OCI-LY3 (cell line): ENCODE measurements around the gene ZNF300.

Source experiments
- H2AFZ ChIP-seq: fragments of 200-600, 300-600 bp; shearing (Covaris generic); 2 replicates; pipeline ENCODE4 v1.6.0; 2014; ENCODE audit warnings: antibody characterized with exemption, low read depth, low read length
- H3K27ac ChIP-seq: fragments of 200-600, 300-600 bp; sonication (generic); 2 replicates; pipeline ENCODE4 v1.5.1; 2014; ENCODE audit warnings: mild to moderate bottlenecking, low read length, moderate library complexity, mixed read lengths
- H3K27me3 ChIP-seq: fragments of 200-600, 300-600 bp; sonication (generic); 2 replicates; pipeline ENCODE4 v1.6.1; 2014; ENCODE audit warnings: low read depth, low read length, mixed read lengths
- H3K36me3 ChIP-seq: fragments of 200-600, 300-600 bp; sonication (generic); replicated peaks from 2 replicates; pipeline ENCODE3; 2014; ENCODE audit warnings: low read depth, low read length, mixed read lengths
- H3K4me1 ChIP-seq: fragments of 300-600, 200-600 bp; sonication (generic); 2 replicates; pipeline ENCODE4 v1.6.1; 2014; ENCODE audit warnings: low read length, mixed read lengths
- H3K4me2 ChIP-seq: fragments of 200-600, 300-600 bp; sonication (generic); 2 replicates; pipeline ENCODE4 v1.6.1; 2014; ENCODE audit warnings: low read length, mixed read lengths
- H3K4me3 ChIP-seq: fragments of 300-600, 200-600 bp; sonication (generic); 2 replicates; pipeline ENCODE4 v1.5.1; 2014; ENCODE audit warnings: antibody characterized with exemption, mild to moderate bottlenecking, low read length, moderate library complexity
- H3K79me2 ChIP-seq: fragments of 300-600, 200-600 bp; shearing (Covaris generic); 2 replicates; pipeline ENCODE4 v1.6.1; 2014; ENCODE audit warnings: mild to moderate bottlenecking, low read length, mixed read lengths
- H3K9ac ChIP-seq: fragments of 300-600, 200-600 bp; shearing (Covaris generic); 2 replicates; pipeline ENCODE4 v1.6.0; 2014; ENCODE audit warnings: mild to moderate bottlenecking, low read length, moderate library complexity
- H3K9me3 ChIP-seq: fragments of 200-600, 300-600 bp; shearing (Covaris generic); 2 replicates; pipeline ENCODE4 v1.6.1; 2014; ENCODE audit warnings: low read length, mixed read lengths; ENCODE audit not compliant: insufficient read depth
- H4K20me1 ChIP-seq: fragments of 200-600, 300-600 bp; sonication (generic); 2 replicates; pipeline ENCODE4 v1.6.1; 2016; ENCODE audit warnings: low read length, mixed read lengths; ENCODE audit not compliant: insufficient read depth
- EZH2phosphoT487 ChIP-seq: fragments of 200-600 bp; shearing (Covaris generic); IDR thresholded peaks from 2 replicates; pipeline ENCODE4 v1.6.1; 2018; ENCODE audit warnings: antibody characterized with exemption, mixed run types, low read depth
- TF ChIP-seq, protein P1 (sequence below): fragments of 200-600, 300-600 bp; sonication (generic); IDR thresholded peaks from 2 replicates; pipeline ENCODE4 v1.5.1; 2014; ENCODE audit warnings: antibody characterized with exemption, low read length, low read depth

Gene ZNF300

GRCh38 chr5:150904479-150905311 lies at the start of gene ZNF300:
Gene ZNF300 (minus strand): TSS chr5:150904980. CDS start chr5:150903155, 1,825 bp downstream.
- Histone ChIP-seq H3K27me3 (no peaks in the 10 kb centered on the region), H3K79me2 (no peaks in the 10 kb centered on the region), H3K4me3 (no peak within 1 kb of the TSS), H2AFZ (no peak within 1 kb of the TSS), H3K4me1 (no peaks in the 10 kb centered on the region), H4K20me1 (no peaks in the 10 kb centered on the region), H3K4me2 (no peak within 1 kb of the TSS), H3K9ac (no peak within 1 kb of the TSS), H3K9me3 (no peaks in the 10 kb centered on the region), H3K36me3 (no peaks in the 10 kb centered on the region), H3K27ac (no peak within 1 kb of the TSS)
- no peak for TF ChIP-seq EZH2phosphoT487
- TF ChIP-seq, protein P1, sequence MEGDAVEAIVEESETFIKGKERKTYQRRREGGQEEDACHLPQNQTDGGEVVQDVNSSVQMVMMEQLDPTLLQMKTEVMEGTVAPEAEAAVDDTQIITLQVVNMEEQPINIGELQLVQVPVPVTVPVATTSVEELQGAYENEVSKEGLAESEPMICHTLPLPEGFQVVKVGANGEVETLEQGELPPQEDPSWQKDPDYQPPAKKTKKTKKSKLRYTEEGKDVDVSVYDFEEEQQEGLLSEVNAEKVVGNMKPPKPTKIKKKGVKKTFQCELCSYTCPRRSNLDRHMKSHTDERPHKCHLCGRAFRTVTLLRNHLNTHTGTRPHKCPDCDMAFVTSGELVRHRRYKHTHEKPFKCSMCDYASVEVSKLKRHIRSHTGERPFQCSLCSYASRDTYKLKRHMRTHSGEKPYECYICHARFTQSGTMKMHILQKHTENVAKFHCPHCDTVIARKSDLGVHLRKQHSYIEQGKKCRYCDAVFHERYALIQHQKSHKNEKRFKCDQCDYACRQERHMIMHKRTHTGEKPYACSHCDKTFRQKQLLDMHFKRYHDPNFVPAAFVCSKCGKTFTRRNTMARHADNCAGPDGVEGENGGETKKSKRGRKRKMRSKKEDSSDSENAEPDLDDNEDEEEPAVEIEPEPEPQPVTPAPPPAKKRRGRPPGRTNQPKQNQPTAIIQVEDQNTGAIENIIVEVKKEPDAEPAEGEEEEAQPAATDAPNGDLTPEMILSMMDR = no peak

GRCh38 chr5:150948539-150948938 lies 43.8 kb upstream of the ZNF300 start:
- H3K79me2 ChIP-seq = no peaks in the 10 kb centered on the region
- no peak overlapping the region for H3K9ac ChIP-seq
- H3K36me3 ChIP-seq = no peaks in the 10 kb centered on the region
- H4K20me1 ChIP-seq = no peaks in the 10 kb centered on the region
- no peak overlapping the region for H2AFZ ChIP-seq
- no peak overlapping the region for H3K27ac ChIP-seq
- no peaks in the 10 kb centered on the region for H3K27me3 ChIP-seq
- H3K4me2 ChIP-seq = no peak overlapping the region
- TF ChIP-seq EZH2phosphoT487 = no peak
- TF ChIP-seq, protein P1 = no peak
- no peaks in the 10 kb centered on the region for H3K4me1 ChIP-seq
- H3K4me3 ChIP-seq = no peak overlapping the region
- H3K9me3 ChIP-seq = no peaks in the 10 kb centered on the region

DNA sequence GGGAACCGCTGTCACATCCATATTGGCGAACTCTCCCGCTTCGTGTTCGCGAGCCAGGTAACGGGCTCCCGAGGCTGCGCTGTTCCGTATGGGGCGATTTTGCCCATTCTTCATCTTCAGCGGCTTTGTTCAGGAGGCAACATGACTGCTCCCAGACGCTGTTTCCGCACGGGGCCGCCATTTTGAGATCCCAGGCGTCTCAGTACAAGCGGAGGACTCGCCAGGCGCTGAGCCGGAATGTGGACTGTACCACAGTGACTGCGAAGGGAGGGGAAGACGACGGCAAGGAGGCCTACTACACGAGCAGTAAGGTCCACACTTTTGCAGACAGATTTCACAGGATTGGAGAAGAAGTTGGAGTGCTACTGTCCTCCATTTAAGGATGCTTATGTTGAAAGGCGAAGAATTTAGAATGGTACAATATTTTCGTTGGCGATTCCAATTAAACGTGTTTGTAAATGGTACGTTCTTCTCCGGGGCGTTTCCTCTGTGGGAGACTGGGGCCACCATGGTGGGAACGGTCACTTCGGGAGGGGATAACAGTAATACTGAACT lies 41.6 kb upstream of the ZNF300 start:
- Histone ChIP-seq H3K4me2 (no peak overlapping the region), H3K9ac (no peak overlapping the region), H3K36me3 (no peaks in the 10 kb centered on the region), H4K20me1 (no peaks in the 10 kb centered on the region), H3K9me3 (no peaks in the 10 kb centered on the region), H3K4me3 (no peak overlapping the region), H3K4me1 (no peaks in the 10 kb centered on the region), H3K27me3 (no peaks in the 10 kb centered on the region), H3K79me2 (no peaks in the 10 kb centered on the region), H3K27ac (no peak overlapping the region), H2AFZ (no peak overlapping the region)
- TF ChIP-seq EZH2phosphoT487 = no peak
- TF ChIP-seq, protein P1 = no peak

DNA sequence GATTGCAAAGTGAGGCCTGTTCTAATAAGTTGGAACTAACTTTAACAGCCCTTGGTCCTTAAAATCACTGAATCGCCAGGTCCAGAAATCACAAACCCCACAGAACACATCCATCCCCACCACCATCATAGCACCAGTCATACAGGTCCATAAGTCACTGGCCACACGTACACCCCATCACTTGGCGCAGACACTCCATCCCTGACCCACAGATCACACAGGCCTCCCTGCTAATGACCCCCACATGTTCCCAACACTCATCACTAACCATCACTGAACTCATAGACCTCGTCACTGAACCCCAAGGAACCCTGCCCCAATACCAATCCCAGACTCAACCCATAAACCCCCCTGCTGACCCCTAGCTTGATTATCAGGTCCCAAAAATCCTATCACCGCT lies 41.2 kb upstream of the ZNF300 start:
- Histone ChIP-seq H3K4me2 (no peak overlapping the region), H3K4me1 (no peaks in the 10 kb centered on the region), H3K79me2 (no peaks in the 10 kb centered on the region), H3K27me3 (no peaks in the 10 kb centered on the region), H4K20me1 (no peaks in the 10 kb centered on the region), H3K36me3 (no peaks in the 10 kb centered on the region), H2AFZ (no peak overlapping the region), H3K9ac (no peak overlapping the region), H3K4me3 (no peak overlapping the region), H3K9me3 (no peaks in the 10 kb centered on the region), H3K27ac (no peak overlapping the region)
- no peak for TF ChIP-seq EZH2phosphoT487
- TF ChIP-seq, protein P1 = no peak
